IMR-90 (cell line): ENCODE measurements around the gene DCHS1.
"Not testable (repeated sequence)": the region's sequence is repeated elsewhere in the genome, so short reads cannot be mapped to it uniquely, and the experiment has no call there.

Experiments
- BHLHE40 ChIP-seq: fragments of 150-350 bp; IDR thresholded peaks from 2 replicates; pipeline ENCODE4 v1.6.1; 2016; ENCODE audit warnings: mild to moderate bottlenecking, low read depth, low read length
- CEBPB ChIP-seq: IDR thresholded peaks from 2 replicates; pipeline ENCODE4 v1.6.1; 2012; ENCODE audit warnings: low read depth, low read length, improper control_type of control experiment
- CHD1 ChIP-seq: IDR thresholded peaks from 2 replicates; pipeline ENCODE4 v1.6.1; 2012; ENCODE audit warnings: low read depth, low read length, improper control_type of control experiment
- CTCF ChIP-seq: conservative IDR thresholded peaks from 2 replicates; pipeline ENCODE4 v1.5.1; 2012; ENCODE audit warnings: mild to moderate bottlenecking, low read depth, low read length, improper control_type of control experiment
- ELK1 ChIP-seq: fragments of 150-350 bp; IDR thresholded peaks from 2 replicates; pipeline ENCODE4 v1.6.1; 2016; ENCODE audit warnings: low read depth, mild to moderate bottlenecking, low read length, moderate library complexity, borderline replicate concordance
- FOS ChIP-seq: fragments of 150-350 bp; IDR thresholded peaks from 2 replicates; pipeline ENCODE4 v1.6.1; 2016; ENCODE audit warnings: low read depth, low read length
- MAZ ChIP-seq: IDR thresholded peaks from 2 replicates; pipeline ENCODE4 v1.6.1; 2012; ENCODE audit warnings: low read depth, mild to moderate bottlenecking, low read length, improper control_type of control experiment, moderate library complexity, borderline replicate concordance
- POLR2A ChIP-seq: IDR thresholded peaks from 2 replicates; pipeline ENCODE4 v1.6.1; 2012; ENCODE audit warnings: mild to moderate bottlenecking, low read depth, low read length
- SMC3 ChIP-seq: fragments of 150-350 bp; IDR thresholded peaks from 2 replicates; pipeline ENCODE4 v1.6.1; 2016; ENCODE audit warnings: low read depth, mild to moderate bottlenecking, antibody characterized with exemption, low read length, moderate library complexity
- USF2 ChIP-seq: fragments of 150-350 bp; IDR thresholded peaks from 2 replicates; pipeline ENCODE4 v1.6.1; 2017; ENCODE audit warnings: mild to moderate bottlenecking, antibody characterized with exemption, low read length, low read depth

- not testable (repeated sequence) for TF ChIP-seq CTCF, USF2, SMC3, CHD1, FOS, BHLHE40, MAZ, POLR2A, CEBPB, ELK1
Observed at GRCh38 chr11:6690431-6691132, 35.0 kb upstream of the DCHS1 start.
